Fibroblast of skin of abdomen (primary cell): Measurements from ENCODE around the gene SLC66A2. TPM values are rescaled to one million over a fixed set of nuclear protein-coding genes. Genes with fewer than 3 reads are reported as not detected.
A peak's percentile ranks its signal among the peaks of the same experiment; 100 is the strongest.
"Not testable (repeated sequence)": the region's sequence is repeated elsewhere in the genome, so short reads cannot be mapped to it uniquely, and the experiment has no call there.

Source experiments
- DNase-seq: peaks from one replicate; pipeline ENCODE4 v3.0.0-alpha.2; 2013
- polyA plus RNA-seq, 2 experiments: library from polyadenylated mRNA; unstranded; fragments of 120-200 nt; gene quantifications; one replicate each; pipeline ENCODE4 v1.2.1, GENCODE V29; 2013; ENCODE audit not compliant: insufficient read length in 2 of 2

The SLC66A2 gene
- polyA plus RNA-seq (2013, experiment 1 of 2; ENCODE audit: insufficient read length) = 29.0 TPM
- 31.8 TPM for polyA plus RNA-seq (2013, experiment 2 of 2; ENCODE audit: insufficient read length)

GRCh38 chr18:79951545-79952455, at the start of gene SLC66A2:
Gene SLC66A2 (minus strand): TSS chr18:79951653. CDS start chr18:79950926, 727 bp downstream.
- peak; percentile 86 for DNase-seq

GRCh38 chr18:80000877-80001276, 49.4 kb upstream of the SLC66A2 start:
- DNase-seq = no peak

GRCh38 chr18:79999701-80000100, 48.2 kb upstream of the SLC66A2 start:
- DNase-seq = not testable (repeated sequence)

GRCh38 chr18:79991494-79991893, 40.0 kb upstream of the SLC66A2 start:
- DNase-seq = no peak

GRCh38 chr18:79989195-79989497, 37.7 kb upstream of the SLC66A2 start:
- no peak for DNase-seq

GRCh38 chr18:79988451-79989194, 37.2 kb upstream of the SLC66A2 start, which contains the start of gene TXNL4A:
Gene TXNL4A (minus strand): TSS chr18:79988563. CDS start chr18:79988392, 171 bp downstream.
- DNase-seq = peak; percentile 86

GRCh38 chr18:79988071-79988450, 36.6 kb upstream of the SLC66A2 start:
- DNase-seq = peak; percentile 36

GRCh38 chr18:79987566-79987965, 36.1 kb upstream of the SLC66A2 start:
- DNase-seq = no peak

- no peak for DNase-seq
Measured at GRCh38 chr18:79986726-79987125, 35.3 kb upstream of the SLC66A2 start.

GRCh38 chr18:79985172-79985571, 33.7 kb upstream of the SLC66A2 start:
- no peak for DNase-seq

GRCh38 chr18:79983793-79984192, 32.3 kb upstream of the SLC66A2 start:
- DNase-seq = no peak

- no peak for DNase-seq
Measured at GRCh38 chr18:79983253-79983652, 31.8 kb upstream of the SLC66A2 start.

GRCh38 chr18:79982736-79983135, 31.3 kb upstream of the SLC66A2 start:
- no peak for DNase-seq

GRCh38 chr18:79980585-79980984, 29.1 kb upstream of the SLC66A2 start:
- no peak for DNase-seq

- no peak for DNase-seq
Measured at GRCh38 chr18:79979843-79980242, 28.4 kb upstream of the SLC66A2 start.

GRCh38 chr18:79975985-79976680, 24.7 kb upstream of the SLC66A2 start:
- DNase-seq = no peak

- DNase-seq = no peak
Measured at GRCh38 chr18:79975043-79975442, 23.6 kb upstream of the SLC66A2 start.

GRCh38 chr18:79974025-79974654, 22.7 kb upstream of the SLC66A2 start:
- DNase-seq = no peak

- DNase-seq = no peak
Measured at GRCh38 chr18:79973517-79973916, 22.1 kb upstream of the SLC66A2 start.

- DNase-seq = no peak
Measured at GRCh38 chr18:79972720-79973119, 21.3 kb upstream of the SLC66A2 start.

GRCh38 chr18:79971986-79972385, 20.5 kb upstream of the SLC66A2 start:
- no peak for DNase-seq

GRCh38 chr18:79971211-79971952, 19.9 kb upstream of the SLC66A2 start:
- DNase-seq = no peak
